Gastroesophageal sphincter (tissue), 4 donors: Measurements from ENCODE around the gene TRIO. TPM values are rescaled to one million over a fixed set of nuclear protein-coding genes. Genes with fewer than 3 reads are reported as not detected.

Source experiments
- ATAC-seq: fragments of 150-250 bp; one replicate; pipeline ENCODE4 v1.9.1; 2016; ENCODE audit warnings: mild to moderate bottlenecking, moderate library complexity
- H3K27ac ChIP-seq, 4 donors: fragments of 200-600 bp; sonication (generic) in 3 of 4; 1 replicate in 3 of 4; 2 replicates in 1 of 4; pipeline ENCODE4 v1.5.1; 2016 to 2019
- H3K27me3 ChIP-seq: fragments of 200-600 bp; sonication (generic); one replicate; pipeline ENCODE4 v1.5.1; 2019
- H3K36me3 ChIP-seq, 2 donors: fragments of 200-600 bp; sonication (generic); one replicate each; pipeline ENCODE4 v1.5.1; 2019; ENCODE audit warnings: control low read depth in 1 of 2
- H3K4me1 ChIP-seq, 3 donors: fragments of 200-600 bp; sonication (generic); 1 replicate in 2 of 3; 2 replicates in 1 of 3; pipeline ENCODE4 v1.5.1; 2016 to 2019; ENCODE audit warnings: control low read depth in 2 of 3
- H3K4me3 ChIP-seq, 2 donors: fragments of 200-600 bp; sonication (generic); one replicate each; pipeline ENCODE4 v1.5.1; 2019; ENCODE audit warnings: mild to moderate bottlenecking in 1 of 2, moderate library complexity in 1 of 2
- H3K9me3 ChIP-seq, 3 donors: fragments of 200-600 bp; sonication (generic); one replicate each; pipeline ENCODE4 v1.5.1; 2017 to 2019; ENCODE audit warnings: control low read depth in 2 of 3
- EP300 ChIP-seq: sonication (generic); formaldehyde crosslinking; IDR thresholded peaks from one replicate; pipeline ENCODE4 v1.6.1; 2017; ENCODE audit warnings: antibody characterized with exemption, mild to moderate bottlenecking
- POLR2A ChIP-seq, 2 donors: fragments of 450-650 bp; IDR thresholded peaks; one replicate each; pipeline ENCODE4 v1.6.1; 2017; ENCODE audit warnings: antibody characterized with exemption in 2 of 2, mild to moderate bottlenecking in 2 of 2, moderate library complexity in 1 of 2
- POLR2AphosphoS5 ChIP-seq: sonication (generic); formaldehyde crosslinking; IDR thresholded peaks from one replicate; pipeline ENCODE4 v1.6.1; 2017; ENCODE audit warnings: antibody characterized with exemption
- WGBS, 2 donors: methylation state at CpG; one replicate each; pipeline ENCODE4 v1.1.5; 2018; ENCODE audit warnings: low coverage in 1 of 2; 5-methylcytosine and 5-hydroxymethylcytosine counted together
- total RNA-seq, 4 donors: library from RNA; depleted of rRNA; stranded (reverse); fragments of >200 nt; gene quantifications; one replicate each; pipeline ENCODE4 v1.1.0, GENCODE V29; 2016
- TF ChIP-seq, protein P1 (sequence below), 4 experiments: fragments of 200-600 bp in 2 of 4; fragments of 450-650 bp in 2 of 4; sonication (generic) in 1 of 4; IDR thresholded peaks; one replicate each; pipeline ENCODE4 v1.5.1; 2017 to 2019; ENCODE audit warnings: antibody characterized with exemption in 4 of 4, mild to moderate bottlenecking in 2 of 4, moderate library complexity in 2 of 4

TRIO gene
- total RNA-seq, 4 donors from 2014 or later, result 69.2 to 257 (median 172) TPM

GRCh38 chr5:14464096-14464495, 321.0 kb downstream of the TRIO start:
- ATAC-seq, result peak; percentile 29
- peak; percentile 1 for TF ChIP-seq POLR2AphosphoS5
- TF ChIP-seq, protein P1, sequence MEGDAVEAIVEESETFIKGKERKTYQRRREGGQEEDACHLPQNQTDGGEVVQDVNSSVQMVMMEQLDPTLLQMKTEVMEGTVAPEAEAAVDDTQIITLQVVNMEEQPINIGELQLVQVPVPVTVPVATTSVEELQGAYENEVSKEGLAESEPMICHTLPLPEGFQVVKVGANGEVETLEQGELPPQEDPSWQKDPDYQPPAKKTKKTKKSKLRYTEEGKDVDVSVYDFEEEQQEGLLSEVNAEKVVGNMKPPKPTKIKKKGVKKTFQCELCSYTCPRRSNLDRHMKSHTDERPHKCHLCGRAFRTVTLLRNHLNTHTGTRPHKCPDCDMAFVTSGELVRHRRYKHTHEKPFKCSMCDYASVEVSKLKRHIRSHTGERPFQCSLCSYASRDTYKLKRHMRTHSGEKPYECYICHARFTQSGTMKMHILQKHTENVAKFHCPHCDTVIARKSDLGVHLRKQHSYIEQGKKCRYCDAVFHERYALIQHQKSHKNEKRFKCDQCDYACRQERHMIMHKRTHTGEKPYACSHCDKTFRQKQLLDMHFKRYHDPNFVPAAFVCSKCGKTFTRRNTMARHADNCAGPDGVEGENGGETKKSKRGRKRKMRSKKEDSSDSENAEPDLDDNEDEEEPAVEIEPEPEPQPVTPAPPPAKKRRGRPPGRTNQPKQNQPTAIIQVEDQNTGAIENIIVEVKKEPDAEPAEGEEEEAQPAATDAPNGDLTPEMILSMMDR (IDR thresholded peaks at IDR 0.05), result no peak
- no peak overlapping the region for H3K4me3 ChIP-seq
- peak overlapping the region in 3 of 4 donors; percentile 7 to 35 (median 17) for H3K27ac ChIP-seq
- no peaks in the 10 kb centered on the region for H3K27me3 ChIP-seq
- WGBS, 2 donors, result 40 to 100% methylated on average over 1 to 2 of the region's 3 CpGs
- no peaks in the 10 kb centered on the region for H3K9me3 ChIP-seq
- peaks cover 0 to 11% (median 0%) of the 10 kb centered on the region in 3 donors for H3K4me1 ChIP-seq
- H3K36me3 ChIP-seq, result peaks cover 0 to 98% of the 10 kb centered on the region in 2 donors

DNA sequence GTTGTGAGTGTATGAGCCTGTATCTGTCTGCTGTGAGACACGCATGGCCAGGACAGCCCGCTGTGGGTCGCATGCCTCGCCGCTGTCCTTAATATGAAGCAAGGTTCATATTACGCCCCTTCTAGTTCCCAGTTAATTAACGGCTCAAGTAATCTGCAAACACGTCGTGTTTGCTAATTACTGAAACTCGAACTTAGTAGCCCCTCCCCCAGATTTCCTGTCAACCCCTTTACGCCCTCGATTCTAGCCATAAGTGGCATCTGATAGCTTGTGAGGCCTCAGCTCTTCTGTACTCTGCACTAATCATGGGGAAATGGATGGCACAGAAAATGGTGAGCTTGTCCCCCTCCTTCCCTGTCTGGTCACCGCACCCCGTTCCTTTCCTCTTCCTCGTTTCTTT, 321.5 kb downstream of the TRIO start:
- Histone ChIP-seq H3K36me3 (peaks cover 0 to 92% of the 10 kb centered on the region in 2 donors), H3K4me1 (peaks cover 0 to 11% (median 0%) of the 10 kb centered on the region in 3 donors), H3K4me3 (no peak overlapping the region), H3K27ac (peak overlapping the region in 1 of 4 donors; percentile 22), H3K9me3 (no peaks in the 10 kb centered on the region), H3K27me3 (no peaks in the 10 kb centered on the region)
- no peak for ATAC-seq
- TF ChIP-seq, protein P1 (IDR thresholded peaks at IDR 0.05), result no peak
- TF ChIP-seq EP300 (no peak), POLR2A (IDR thresholded peaks at IDR 0.05) (no peak), POLR2AphosphoS5 (no peak)
- WGBS, 2 donors, result 70 to 80% methylated on average over 9 to 14 of the region's 15 CpGs

DNA sequence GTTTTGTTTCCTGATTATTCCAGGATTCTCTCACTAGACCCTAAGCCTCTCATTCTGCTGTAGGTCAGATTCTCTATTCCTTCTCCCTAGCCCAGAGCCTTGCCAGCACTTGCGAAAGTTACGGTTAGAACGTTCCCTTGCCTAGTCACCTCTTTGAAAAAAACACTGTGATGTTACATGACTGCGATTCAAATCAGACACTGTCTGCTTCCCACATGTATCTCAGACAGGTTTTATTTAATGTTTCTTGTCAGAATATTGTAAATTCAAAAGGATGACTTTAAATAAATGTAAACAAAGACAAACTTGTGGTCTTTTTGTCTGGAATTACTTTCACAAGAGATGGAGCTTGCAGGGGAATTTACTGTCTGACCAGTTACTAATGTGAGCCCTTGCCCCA, 322.0 kb downstream of the TRIO start:
- ATAC-seq, result no peak
- H3K27ac ChIP-seq, result peak overlapping the region in 1 of 4 donors; percentile 22
- H3K9me3 ChIP-seq, result no peaks in the 10 kb centered on the region
- WGBS, 2 donors, result 56 to 65% methylated on average over 4 of the region's 4 CpGs
- TF ChIP-seq POLR2AphosphoS5, result no peak
- no peak for TF ChIP-seq POLR2A (IDR thresholded peaks at IDR 0.05)
- TF ChIP-seq, protein P1 (IDR thresholded peaks at IDR 0.05), result no peak
- no peak for TF ChIP-seq EP300
- H3K4me3 ChIP-seq, result no peak overlapping the region
- peaks cover 0 to 11% (median 0%) of the 10 kb centered on the region in 3 donors for H3K4me1 ChIP-seq
- no peaks in the 10 kb centered on the region for H3K27me3 ChIP-seq
- peaks cover 0 to 90% of the 10 kb centered on the region in 2 donors for H3K36me3 ChIP-seq

- TF ChIP-seq EP300, result no peak
- Histone ChIP-seq H3K4me3 (no peak overlapping the region), H3K27me3 (no peaks in the 10 kb centered on the region), H3K27ac (peak overlapping the region in 1 of 4 donors; percentile 7), H3K4me1 (peaks cover 0 to 11% (median 0%) of the 10 kb centered on the region in 3 donors), H3K9me3 (no peaks in the 10 kb centered on the region), H3K36me3 (peaks cover 0 to 89% of the 10 kb centered on the region in 2 donors)
- ATAC-seq, result no peak
- WGBS, 2 donors, result 100% methylated on average over 1 of the region's 3 CpGs
Observed at GRCh38 chr5:14465776-14466175, 322.6 kb downstream of the TRIO start.

- no peak for TF ChIP-seq EP300
- no peak for TF ChIP-seq POLR2A (IDR thresholded peaks at IDR 0.05)
- TF ChIP-seq, protein P1 (IDR thresholded peaks at IDR 0.05), result no peak
- no peak for TF ChIP-seq POLR2AphosphoS5
- 91 to 100% methylated on average over 1 to 8 of the region's 8 CpGs for WGBS, 2 donors
- Histone ChIP-seq H3K27me3 (no peaks in the 10 kb centered on the region), H3K27ac (no peak overlapping the region), H3K9me3 (no peaks in the 10 kb centered on the region), H3K4me3 (no peak overlapping the region), H3K36me3 (peaks cover 0 to 88% of the 10 kb centered on the region in 2 donors), H3K4me1 (peaks cover 0 to 11% (median 0%) of the 10 kb centered on the region in 3 donors)
- ATAC-seq, result no peak
Observed at GRCh38 chr5:14467251-14467650, 324.1 kb downstream of the TRIO start.
